Measurements from ENCODE around the gene GGCX.

Gene GGCX

DNA sequence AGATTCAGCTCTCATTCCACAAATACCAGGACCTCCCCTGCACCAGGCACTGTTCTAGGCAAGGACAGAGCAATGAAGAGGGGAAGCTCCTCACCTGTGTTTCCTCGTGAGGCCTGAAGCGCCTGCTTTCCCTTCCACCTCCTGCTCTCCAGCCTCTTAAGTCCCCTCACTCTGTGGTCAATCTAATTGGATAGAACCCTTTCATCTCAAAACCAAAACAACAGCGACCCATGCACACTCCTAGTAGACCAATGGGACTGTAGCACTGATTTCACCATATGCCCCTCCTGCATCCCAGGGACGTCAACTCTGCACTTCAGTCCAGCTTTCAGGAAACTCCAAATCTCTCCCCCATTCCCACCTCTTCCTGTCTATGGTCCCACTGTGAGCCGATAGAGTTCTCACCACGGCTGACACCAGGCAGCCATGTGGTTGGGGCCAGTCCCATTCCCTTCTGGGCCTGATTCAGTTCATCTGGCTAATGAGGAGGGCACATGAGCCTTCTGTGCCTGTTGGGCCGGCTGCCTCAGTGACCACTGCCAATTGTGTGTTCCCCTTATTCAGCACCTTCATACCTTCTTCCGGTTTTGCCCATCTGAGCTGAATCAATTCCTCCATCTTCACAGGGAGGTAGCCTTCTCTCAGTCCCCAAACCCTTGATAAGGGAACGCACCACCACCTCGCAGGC lies 55.6 kb downstream of the GGCX start:
- DNase-seq, result no peak

DNA sequence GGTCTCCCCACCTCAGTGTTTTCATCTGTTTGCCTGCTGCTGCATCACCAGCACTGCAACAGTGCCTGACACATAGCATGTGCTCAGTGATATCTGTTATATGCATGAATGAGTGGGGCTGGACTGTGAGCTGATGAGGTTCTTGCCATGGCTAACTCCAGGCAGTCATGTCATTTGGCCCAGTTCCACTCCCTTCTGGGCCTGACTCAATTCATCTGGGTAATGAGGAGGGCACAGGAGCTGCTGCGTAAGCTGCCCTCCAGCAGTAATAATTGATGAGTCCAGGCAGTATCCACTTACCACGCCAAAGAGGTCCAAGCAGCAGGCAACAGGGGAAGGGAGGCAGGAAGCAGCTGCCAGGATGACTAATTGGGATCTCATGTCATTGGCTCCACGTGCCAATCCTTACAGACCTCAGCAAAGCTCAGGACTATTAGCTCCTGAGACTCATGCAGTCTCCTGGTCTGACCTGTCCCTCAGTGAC lies 56.5 kb downstream of the GGCX start:
- peak; percentile 81 for DNase-seq

DNA sequence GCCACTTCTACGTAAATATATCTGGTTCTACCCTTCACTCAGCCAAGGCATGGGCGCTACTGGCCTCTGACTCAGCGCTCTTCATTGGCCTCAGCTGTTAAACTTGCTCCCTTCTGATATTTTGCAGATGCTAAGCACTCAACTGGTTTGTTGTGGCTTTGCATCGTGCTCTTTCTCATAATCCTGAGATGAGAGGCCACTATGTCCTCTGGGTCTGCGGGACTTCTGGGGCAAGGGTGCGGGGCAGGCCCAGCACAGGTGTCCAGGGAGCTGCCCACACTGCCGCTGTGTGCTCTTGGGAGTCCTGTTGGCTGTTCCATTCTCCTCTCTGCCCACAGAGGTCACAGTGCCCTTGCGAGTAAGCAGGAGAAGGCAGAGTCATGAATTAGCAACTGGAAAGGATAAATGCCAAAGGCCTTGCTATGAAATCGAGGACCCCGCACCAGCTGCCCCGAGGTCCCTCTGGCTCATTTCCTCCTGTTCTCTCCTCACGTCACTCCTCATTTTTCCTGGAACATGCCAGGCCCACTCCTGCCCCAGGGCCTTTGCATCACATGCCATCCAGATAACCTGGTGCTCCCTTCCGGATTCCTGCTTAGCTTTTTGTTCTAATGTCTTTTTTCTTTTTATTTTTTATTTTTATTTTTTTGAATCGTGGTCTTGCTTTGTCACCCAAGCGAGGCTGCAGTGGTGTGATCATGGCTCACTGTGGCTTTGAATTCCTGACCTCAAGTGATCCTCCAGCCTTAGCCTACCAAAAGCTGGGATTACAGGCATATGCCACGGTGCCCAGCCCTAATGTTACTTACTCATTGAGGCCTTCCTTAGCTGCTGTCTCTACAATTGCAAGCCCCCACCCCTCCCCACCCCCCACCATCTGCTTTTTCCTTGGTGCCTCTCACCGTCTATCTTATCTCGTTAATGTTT lies 57.2 kb downstream of the GGCX start:
- DNase-seq, result no peak

DNA sequence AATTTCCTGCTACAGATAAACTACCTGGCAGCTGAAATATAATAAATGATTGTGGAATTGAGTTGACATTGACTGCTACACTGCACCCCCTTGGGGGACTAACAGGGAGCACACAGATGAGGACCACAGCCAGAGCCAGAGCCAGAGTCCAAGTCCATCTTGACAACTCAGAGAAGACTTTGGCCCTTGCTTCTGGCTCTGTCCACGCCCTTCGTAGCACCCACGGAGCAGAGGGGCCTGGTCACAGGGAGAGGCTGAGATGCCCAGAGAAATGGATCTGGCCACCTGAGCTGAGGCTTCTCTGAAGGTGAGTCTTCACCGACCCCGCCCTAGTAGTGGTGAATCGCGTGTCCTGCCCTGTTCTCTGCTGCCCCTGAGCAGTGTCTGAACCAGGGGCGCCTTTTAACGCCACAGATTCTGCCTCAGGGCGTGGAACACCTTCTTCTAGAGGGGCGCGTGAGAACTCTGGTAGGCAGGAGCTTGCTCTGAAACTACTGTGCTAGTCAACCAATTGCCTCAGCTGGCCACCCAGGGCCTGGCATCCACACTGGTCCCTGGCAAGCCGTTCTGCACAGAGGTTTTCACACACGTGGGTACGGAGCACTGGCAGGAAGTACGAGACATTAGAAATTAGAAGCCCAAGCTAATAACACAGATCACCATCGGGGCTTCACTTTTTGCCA lies 58.0 kb downstream of the GGCX start:
- no peak for DNase-seq

DNA sequence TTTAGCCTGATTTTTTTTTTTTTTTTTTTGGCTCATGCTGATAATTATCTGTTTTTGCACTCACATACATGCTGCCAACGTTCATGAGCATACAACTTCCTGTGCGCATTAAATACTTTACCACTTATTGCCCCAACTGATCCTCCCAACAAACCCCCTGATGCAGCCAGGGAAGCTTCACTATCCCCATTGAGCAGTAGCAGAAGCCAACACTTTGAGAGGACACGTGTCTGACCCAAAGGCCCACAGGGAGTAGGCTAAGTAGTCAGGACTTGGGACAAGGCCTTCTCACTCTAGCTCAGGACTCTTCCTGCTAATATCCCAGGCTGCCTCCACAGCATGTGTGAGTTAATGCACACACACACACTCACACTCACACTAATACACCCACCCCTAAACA lies 58.6 kb downstream of the GGCX start:
- DNase-seq, result no peak

DNA sequence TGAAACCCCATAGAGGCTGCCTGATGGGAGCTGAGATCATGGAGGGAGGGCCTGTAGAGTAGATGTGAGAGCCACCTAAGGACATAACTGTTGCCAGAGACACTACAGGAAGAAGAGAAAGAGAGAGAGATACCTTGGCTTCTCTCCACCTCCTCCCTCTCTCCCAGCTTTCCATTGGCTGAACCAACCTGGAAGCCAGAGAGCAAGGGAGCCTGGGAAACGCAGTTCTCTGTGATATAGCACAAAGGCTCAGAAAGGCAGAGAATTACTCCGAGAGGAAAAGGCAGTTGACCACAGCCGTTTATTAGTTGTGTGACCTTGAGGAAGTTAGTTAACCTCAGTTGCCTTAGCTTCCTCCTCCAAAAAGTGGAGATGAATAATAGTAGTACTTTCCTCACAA lies 60.0 kb downstream of the GGCX start:
- no peak for DNase-seq

DNA sequence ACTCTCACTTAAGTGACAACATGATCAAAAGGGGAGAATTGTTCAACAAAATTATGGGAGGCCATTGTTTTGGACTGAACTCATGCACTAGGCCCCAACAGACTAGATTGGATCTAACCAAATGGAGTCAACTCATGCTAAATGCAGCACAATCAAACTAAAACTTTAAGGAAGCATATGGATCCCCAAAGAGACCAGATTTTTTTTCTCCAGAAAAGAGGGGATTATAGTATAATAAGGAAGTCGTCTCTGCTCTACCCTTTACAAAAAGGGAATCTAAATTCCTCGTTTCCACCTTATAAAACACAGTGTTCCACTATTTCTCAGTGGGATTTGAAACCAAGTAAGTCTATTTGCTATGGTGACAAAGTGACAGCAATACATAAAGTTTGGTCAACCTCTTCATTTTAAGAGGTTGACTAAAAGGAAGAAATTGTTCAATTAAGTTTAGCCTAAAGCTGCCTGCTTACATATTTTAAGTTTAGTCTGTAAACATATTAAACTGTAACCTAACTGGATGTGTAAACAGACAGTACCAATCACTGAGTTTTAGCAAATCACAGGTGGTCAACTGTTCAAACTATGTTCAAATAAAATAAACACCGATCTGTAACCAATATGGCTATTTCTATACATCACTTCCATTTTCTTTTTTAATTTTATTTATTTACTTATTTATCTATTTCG lies 63.2 kb downstream of the GGCX start:
- no peak for DNase-seq

DNA sequence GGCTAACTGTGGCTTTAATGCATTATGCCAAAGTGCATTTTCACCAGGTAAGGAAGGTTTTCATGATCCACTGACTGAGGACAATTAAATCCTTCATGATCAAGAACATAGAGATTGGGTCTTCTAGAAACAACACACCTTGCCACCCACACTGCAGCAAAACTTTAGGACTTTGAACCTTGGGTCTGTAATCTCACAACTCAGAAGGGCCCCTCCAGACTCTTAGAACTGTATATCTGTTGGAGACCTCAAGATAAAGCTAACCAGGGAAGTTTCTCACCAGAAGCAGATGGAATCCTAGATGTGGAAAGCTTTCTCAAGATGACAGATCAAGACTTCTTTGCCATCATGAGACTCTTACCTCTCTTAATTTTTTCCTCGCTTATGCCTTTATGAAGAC lies 64.9 kb downstream of the GGCX start:
- DNase-seq, result no peak
